SU-DHL-6 (cell line): ENCODE data around the gene STS.

Source experiments
- H2AFZ ChIP-seq: fragments of 200-600 bp; sonication (generic); 2 replicates; pipeline ENCODE4 v1.6.1; 2014; ENCODE audit warnings: low read depth, mild to moderate bottlenecking, moderate library complexity, mixed read lengths, antibody characterized with exemption, low read length; ENCODE audit not compliant: severe bottlenecking
- H3F3A ChIP-seq: fragments of 200-600 bp; shearing (Covaris generic); 2 replicates; pipeline ENCODE4 v1.6.0; 2016; ENCODE audit warnings: antibody characterized with exemption, mild to moderate bottlenecking; ENCODE audit not compliant: insufficient read depth
- H3K27ac ChIP-seq: fragments of 200-600 bp; sonication (generic); 2 replicates; pipeline ENCODE4 v1.5.1; 2016; ENCODE audit warnings: low read depth, mild to moderate bottlenecking, low read length, moderate library complexity, mixed read lengths
- H3K27me3 ChIP-seq: fragments of 200-600 bp; sonication (generic), shearing (Covaris generic); 2 replicates; pipeline ENCODE4 v1.6.0; 2014; ENCODE audit warnings: mild to moderate bottlenecking, low read length
- H3K36me3 ChIP-seq: fragments of 200-600 bp; sonication (generic); 2 replicates; pipeline ENCODE4 v1.6.1; 2014; ENCODE audit warnings: mild to moderate bottlenecking, low read length, mixed read lengths
- H3K4me2 ChIP-seq: fragments of 300-600, 200-600 bp; shearing (Covaris generic), sonication (generic); 2 replicates; pipeline ENCODE4 v1.6.0; 2014; ENCODE audit warnings: low read length, low read depth, mild to moderate bottlenecking; ENCODE audit not compliant: poor library complexity, severe bottlenecking
- H3K4me3 ChIP-seq: fragments of 200-600 bp; sonication (generic); 2 replicates; pipeline ENCODE4 v1.5.1; 2014; ENCODE audit warnings: antibody characterized with exemption, low read length, mild to moderate bottlenecking, mixed read lengths; ENCODE audit not compliant: insufficient read depth, poor library complexity, severe bottlenecking
- H3K79me2 ChIP-seq: fragments of 200-600 bp; sonication (generic); 2 replicates; pipeline ENCODE4 v1.6.1; 2014; ENCODE audit warnings: mild to moderate bottlenecking, low read length, moderate library complexity; ENCODE audit not compliant: insufficient read depth
- H3K9ac ChIP-seq: fragments of 200-600 bp; sonication (generic); 2 replicates; pipeline ENCODE4 v1.7.0; 2014; ENCODE audit warnings: mild to moderate bottlenecking, low read length
- H3K9me2 ChIP-seq: fragments of 200-600 bp; sonication (generic); replicated peaks from 2 replicates; pipeline ENCODE4 v1.6.1; 2014; ENCODE audit warnings: low read length; ENCODE audit not compliant: insufficient read depth
- H3K9me3 ChIP-seq: fragments of 200-600 bp; sonication (generic); 2 replicates; pipeline ENCODE4 v1.6.1; 2014; ENCODE audit warnings: low read length, mixed read lengths; ENCODE audit not compliant: insufficient read depth
- H4K20me1 ChIP-seq: fragments of 200-600 bp; sonication (generic); 2 replicates; pipeline ENCODE4 v1.6.1; 2014; ENCODE audit warnings: low read depth, mild to moderate bottlenecking, antibody characterized with exemption, low read length, moderate library complexity, mixed read lengths
- CTCF ChIP-seq: fragments of 200-600 bp; sonication (generic); IDR thresholded peaks from one replicate; pipeline ENCODE4 v1.5.1; 2017; ENCODE audit warnings: antibody characterized with exemption, mild to moderate bottlenecking, low read length, moderate library complexity; ENCODE audit not compliant: insufficient read depth, poor library complexity, severe bottlenecking
- EZH2phosphoT487 ChIP-seq: fragments of 200-600 bp; sonication (generic), shearing (Covaris generic); conservative IDR thresholded peaks from 2 replicates; pipeline ENCODE4 v1.6.1; 2018; ENCODE audit warnings: mild to moderate bottlenecking, antibody characterized with exemption, low read length, moderate library complexity, mixed read lengths

STS gene

GRCh38 chrX:7127056-7127455 lies 20.5 kb upstream of the STS start:
- H3K4me2 ChIP-seq = peak overlapping the region; percentile 24
- TF ChIP-seq EZH2phosphoT487 = no peak
- no peak for TF ChIP-seq CTCF
- H3K79me2 ChIP-seq = peaks cover 93% of the 10 kb centered on the region
- no peaks in the 10 kb centered on the region for H3K9me2 ChIP-seq
- H3K4me3 ChIP-seq = no peak overlapping the region
- no peaks in the 10 kb centered on the region for H3K9me3 ChIP-seq
- peak overlapping the region; percentile 73 for H3K27ac ChIP-seq
- no peaks in the 10 kb centered on the region for H3K27me3 ChIP-seq
- no peak overlapping the region for H2AFZ ChIP-seq
- peaks cover 6% of the 10 kb centered on the region; the same call in 1 of the 2 replicates for H3K36me3 ChIP-seq
- no peak overlapping the region for H3K9ac ChIP-seq
- H3F3A ChIP-seq = peaks cover 22% of the 10 kb centered on the region
- no peaks in the 10 kb centered on the region for H4K20me1 ChIP-seq

GRCh38 chrX:7131621-7132020 lies 15.9 kb upstream of the STS start:
- H3K4me3 ChIP-seq = no peak overlapping the region
- TF ChIP-seq CTCF = no peak
- TF ChIP-seq EZH2phosphoT487 = no peak
- no peaks in the 10 kb centered on the region for H3K9me3 ChIP-seq
- H3K9me2 ChIP-seq = no peaks in the 10 kb centered on the region
- no peak overlapping the region for H2AFZ ChIP-seq
- no peaks in the 10 kb centered on the region; the same call in 1 of the 2 replicates for H3K36me3 ChIP-seq
- H3K27ac ChIP-seq = no peak overlapping the region
- H3F3A ChIP-seq = peaks cover 10% of the 10 kb centered on the region
- H3K27me3 ChIP-seq = no peaks in the 10 kb centered on the region
- H3K4me2 ChIP-seq = no peak overlapping the region
- peaks cover 96% of the 10 kb centered on the region for H3K79me2 ChIP-seq
- H4K20me1 ChIP-seq = no peaks in the 10 kb centered on the region
- H3K9ac ChIP-seq = no peak overlapping the region

- no peaks in the 10 kb centered on the region for H3K9me3 ChIP-seq
- H3K27me3 ChIP-seq = no peaks in the 10 kb centered on the region
- H3K36me3 ChIP-seq = no peaks in the 10 kb centered on the region; the same call in 1 of the 2 replicates
- no peaks in the 10 kb centered on the region for H4K20me1 ChIP-seq
- TF ChIP-seq CTCF (peak; percentile 42), EZH2phosphoT487 (no peak)
- H3K4me3 ChIP-seq = no peak overlapping the region
- H3K4me2 ChIP-seq = peak overlapping the region; percentile 66
- H3K79me2 ChIP-seq = peaks cover 94% of the 10 kb centered on the region
- peaks cover 10% of the 10 kb centered on the region for H3F3A ChIP-seq
- H3K27ac ChIP-seq = peak overlapping the region; percentile 87
- H3K9me2 ChIP-seq = no peaks in the 10 kb centered on the region
- peak overlapping the region; percentile 58 for H3K9ac ChIP-seq
- no peak overlapping the region for H2AFZ ChIP-seq
Observed at GRCh38 chrX:7132335-7133049, 15.0 kb upstream of the STS start.
